Measurements from ENCODE around the gene GARIN5A.

Gene GARIN5A

GRCh38 chr19:50432221-50433028 is 44.2 kb downstream of the GARIN5A start, which contains the start of gene MYBPC2:
TSS of gene MYBPC2 (plus strand) at chr19:50432892. CDS start at chr19:50432954, 62 bp downstream.
- DNase-seq: no peak

DNA sequence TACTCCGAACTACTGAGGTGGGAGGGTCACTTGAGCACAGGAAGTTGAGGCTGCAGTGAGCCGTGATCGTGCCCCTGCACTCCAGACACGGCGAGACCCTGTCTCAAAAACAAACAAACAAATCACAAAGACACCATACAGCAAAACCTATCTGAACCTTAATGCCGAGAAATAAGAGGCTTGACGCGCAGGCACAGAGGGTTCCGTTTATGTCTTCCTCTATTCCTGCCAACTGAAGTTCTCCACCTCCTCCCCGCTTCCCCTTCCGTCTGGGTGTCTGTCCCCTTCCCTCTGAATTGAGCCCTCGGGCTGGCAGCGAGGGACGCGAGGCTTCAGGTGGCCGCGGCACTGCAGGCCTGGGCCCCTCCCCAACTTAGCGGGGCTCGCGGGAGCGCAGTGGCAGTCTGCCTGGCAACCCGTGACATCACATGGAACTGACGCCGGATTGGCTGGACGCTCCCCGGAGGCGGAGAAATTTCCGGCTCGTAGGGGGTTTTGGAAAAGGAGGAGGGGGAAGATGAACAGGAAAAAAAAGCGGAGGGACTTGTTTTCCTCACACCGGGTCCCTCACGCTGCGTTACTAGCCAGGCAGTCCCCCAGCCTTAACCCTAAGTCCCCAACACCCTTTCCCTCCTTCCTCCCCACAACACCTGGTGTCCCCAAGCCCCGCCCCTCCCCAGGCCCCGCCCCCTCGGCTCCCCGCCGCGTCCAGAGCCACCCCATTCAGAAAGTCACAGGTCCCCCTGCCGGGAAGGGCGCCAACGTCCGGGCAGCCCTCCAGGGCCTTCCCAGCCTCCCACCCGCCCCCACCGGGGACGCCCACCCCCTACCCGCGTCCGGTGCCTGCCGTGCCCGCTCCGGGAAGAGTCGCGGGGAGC is 45.1 kb downstream of the GARIN5A start:
- DNase-seq: peak; percentile 64 to 88 (median 77)

GRCh38 chr19:50430888-50431342 is 45.7 kb downstream of the GARIN5A start:
- no peak for DNase-seq

GRCh38 chr19:50428772-50429463 is 47.7 kb downstream of the GARIN5A start:
- no peak for DNase-seq

DNA sequence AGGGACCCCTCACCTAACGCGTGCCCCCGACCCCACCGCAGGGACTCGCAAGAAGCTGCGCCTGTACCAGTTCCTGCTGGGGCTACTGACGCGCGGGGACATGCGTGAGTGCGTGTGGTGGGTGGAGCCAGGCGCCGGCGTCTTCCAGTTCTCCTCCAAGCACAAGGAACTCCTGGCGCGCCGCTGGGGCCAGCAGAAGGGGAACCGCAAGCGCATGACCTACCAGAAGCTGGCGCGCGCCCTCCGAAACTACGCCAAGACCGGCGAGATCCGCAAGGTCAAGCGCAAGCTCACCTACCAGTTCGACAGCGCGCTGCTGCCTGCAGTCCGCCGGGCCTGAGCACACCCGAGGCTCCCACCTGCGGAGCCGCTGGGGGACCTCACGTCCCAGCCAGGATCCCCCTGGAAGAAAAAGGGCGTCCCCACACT is 48.6 kb downstream of the GARIN5A start:
- peak in 2 of 5 donors; percentile 18 to 45 for DNase-seq

DNA sequence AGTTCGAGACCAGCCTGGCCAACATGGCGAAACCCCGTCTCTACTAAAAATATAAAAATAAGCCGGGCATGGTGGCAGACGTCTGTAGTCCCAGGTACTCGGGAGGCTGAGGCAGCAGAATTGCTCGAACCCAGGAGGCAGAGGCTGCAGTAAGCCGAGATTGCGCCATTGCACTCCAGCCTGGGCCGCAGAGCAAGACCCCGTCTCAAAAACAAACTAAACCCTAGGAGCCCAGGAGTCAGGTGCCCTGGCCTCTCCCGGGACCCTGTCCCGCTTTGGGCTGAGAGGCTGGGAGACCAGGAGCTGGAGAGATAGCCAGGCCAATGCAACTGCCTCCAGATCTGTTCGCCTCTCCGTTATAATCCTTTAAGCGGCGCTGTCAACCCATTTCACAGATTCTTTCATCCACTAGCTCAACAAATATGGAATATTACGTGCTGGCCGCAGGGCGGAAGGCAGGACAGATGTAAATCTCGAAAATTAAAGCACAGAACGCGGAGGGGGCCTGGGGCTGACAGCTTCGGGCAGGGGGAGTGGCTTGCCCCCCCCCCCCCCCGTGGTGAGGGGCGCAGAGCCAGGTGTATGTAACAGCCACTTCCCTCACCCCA is 49.2 kb downstream of the GARIN5A start:
- DNase-seq: no peak

- DNase-seq: no peak
Measured at GRCh38 chr19:50425581-50425980, 51.1 kb downstream of the GARIN5A start.

DNA sequence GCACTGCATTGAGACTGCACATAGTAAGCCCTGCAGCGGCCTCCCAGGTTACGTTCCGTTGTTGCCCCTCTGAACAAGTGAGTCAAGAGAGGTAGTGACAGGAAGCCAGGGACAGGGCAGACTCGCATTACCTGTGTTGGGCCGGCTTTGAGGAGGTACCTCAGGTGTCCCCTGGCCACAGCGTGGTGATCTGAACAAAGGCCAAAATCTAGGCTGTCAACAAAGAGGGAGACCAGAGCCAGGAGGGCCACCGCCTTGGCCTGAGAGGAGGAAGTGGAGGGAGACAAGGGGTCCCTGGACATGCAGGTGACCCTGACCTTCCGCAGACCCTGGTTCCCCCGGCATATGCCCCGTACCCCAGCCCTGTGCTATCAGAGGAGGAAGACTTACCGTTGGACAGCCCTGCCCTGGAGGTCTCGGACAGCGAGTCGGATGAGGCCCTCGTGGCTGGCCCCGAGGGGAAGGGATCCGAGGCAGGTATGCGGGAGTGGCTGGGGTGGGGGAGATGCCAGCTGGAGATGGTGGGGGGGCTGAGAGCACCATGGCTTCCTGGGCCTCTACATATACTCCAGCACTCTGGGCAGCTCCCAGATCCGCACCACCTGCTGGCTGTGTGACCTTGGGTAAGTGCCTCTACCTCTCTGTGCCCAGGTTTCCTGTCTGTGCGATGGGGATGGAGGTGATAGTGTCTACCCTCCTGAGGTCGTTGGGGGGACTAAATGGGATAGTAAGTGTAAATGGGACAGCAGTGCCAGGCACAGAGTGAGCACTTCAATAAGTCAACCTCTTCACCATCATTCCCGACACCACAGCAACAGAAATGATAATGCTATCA is 53.2 kb downstream of the GARIN5A start:
- DNase-seq: no peak

DNA sequence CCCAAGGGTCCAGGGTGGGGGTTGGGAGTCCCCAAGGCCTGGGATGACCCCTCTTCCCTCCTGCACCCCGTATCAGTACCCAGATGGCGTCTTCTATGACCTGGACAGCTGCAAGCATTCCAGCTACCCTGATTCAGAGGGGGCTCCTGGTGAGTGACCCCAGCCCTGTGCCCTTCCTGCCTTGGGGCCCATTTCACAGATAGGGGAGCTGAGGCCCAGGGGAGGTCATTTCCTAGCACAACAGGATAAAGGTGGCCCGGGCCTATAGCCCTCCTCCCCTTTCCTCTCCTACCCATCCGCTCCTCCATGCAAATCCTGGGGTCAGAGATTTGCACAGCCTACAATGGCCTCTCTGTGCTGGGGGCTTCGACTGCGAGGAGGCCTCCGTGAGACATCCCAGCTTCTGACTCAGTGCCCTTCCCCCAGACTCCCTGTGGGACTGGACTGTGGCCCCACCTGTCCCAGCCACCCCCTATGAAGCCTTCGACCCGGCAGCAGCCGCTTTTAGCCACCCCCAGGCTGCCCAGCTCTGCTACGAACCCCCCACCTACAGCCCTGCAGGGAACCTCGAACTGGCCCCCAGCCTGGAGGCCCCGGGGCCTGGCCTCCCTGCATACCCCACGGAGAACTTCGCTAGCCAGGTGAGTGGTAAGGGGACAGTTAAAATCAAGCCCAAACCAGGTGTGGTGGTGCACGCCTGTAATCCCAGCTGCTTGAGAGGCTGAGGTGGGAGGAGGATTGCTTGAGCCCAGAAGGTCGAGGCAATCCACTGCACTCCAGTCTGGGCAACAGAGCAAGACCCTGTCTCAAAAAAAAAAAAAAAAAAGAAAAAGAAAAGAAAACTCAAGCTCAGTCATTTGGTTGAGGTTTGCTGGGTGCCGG is 54.0 kb downstream of the GARIN5A start:
- DNase-seq: no peak

- no peak for DNase-seq
Measured at GRCh38 chr19:50420808-50421207, 55.8 kb downstream of the GARIN5A start.

- DNase-seq: no peak
Measured at GRCh38 chr19:50420127-50420526, 56.5 kb downstream of the GARIN5A start.

DNA sequence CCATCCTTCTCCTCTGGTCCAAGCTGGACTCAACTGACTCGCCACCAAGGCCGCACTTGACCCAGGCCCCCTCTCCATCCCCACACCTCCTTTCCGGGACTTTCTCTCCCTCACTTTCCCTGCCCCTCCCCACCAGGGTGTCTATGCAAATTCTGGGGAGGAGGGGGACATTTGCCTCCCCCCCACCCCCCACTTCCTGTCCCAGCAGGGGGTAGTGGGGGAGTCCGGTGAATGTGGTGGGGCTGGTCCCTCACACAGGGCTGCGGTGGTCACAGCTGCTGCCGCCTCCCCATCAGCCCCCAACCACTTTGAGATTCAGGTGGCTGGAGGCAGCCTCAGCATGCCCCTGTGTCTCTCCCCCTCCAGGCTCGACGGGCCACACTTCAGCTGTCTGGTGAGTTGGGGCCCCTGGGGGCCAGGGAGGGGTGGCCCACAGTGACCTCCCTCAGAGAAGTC is 57.0 kb downstream of the GARIN5A start:
- DNase-seq: no peak

DNA sequence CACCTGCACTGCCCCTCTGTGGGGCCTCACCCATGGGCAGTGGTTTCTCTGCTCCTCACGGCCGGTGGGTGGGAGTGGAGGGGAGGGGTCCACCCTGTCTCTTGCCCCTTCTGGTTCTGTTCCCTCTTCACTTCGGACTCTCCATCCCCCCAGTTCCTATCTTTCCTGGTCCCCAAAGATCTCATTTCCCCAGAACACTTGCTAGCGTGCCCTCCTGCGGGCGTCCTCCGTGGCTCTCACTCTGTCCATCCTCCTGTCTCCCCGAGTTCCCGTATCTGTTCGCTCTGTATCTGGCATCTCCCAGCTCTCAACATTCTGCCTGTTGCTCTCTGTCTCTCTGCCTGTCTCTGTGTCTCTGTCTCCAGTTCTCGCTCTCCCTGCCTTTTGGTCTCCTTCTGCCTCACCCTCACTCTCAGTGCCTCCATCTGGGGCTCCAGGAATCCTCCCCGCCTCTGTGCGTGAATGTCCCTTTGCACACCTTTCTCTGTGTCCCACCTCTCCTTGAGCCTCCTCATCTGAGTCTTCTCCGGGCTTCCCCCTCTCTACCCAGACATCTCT is 57.5 kb downstream of the GARIN5A start:
- no peak for DNase-seq

- no peak for DNase-seq
Measured at GRCh38 chr19:50418176-50419021, 58.2 kb downstream of the GARIN5A start, which contains the start of gene SPIB. TSS of gene SPIB (plus strand) at chr19:50418938. CDS start at chr19:50418963, 25 bp downstream.

DNA sequence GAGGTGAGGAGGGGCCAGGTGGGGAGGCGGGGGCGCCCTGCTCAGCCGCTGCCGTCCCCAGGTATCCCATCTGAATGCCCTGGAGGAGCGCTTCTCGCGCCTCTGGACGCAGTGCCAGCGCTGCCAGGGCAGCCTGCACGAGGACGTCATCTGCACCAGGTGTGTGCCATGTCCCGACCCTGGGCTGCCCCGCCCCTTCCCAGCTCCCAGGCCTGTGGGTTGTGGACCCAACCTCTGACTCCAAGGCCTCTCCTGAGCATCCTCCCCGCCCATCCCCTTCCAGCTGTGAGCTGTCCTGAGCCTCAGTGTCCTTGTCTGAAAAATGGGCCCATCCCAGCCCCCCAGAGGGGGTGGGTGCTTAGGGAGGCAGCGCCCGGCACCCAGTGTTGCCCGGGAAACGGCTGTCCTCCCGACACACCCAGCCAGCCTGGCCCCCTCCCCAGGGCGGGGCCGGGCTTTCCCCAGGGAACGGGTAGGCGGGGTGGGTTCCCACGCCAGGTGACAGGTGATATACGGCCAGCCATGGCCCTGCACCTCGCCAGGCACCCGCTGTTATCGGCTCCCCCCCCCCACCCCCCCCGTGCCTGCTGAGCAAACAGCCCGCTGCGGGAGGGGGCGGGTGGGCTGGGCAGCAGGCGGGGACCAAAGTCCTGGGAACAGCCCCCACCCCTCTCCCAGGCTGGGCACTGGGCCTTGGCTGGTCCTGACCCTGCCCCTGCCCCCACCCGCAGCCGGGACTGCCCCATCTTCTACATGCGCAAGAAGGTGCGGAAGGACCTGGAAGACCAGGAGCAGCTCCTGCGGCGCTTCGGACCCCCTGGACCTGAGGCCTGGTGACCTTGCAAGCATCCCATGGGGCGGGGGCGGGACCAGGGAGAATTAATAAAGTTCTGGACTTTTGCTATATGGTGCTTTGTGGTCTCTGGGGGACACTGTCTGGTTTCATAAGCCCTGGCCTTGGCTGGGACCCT is 59.3 kb downstream of the GARIN5A start:
- no peak for DNase-seq
